NT2/D1 (cell line): ENCODE data around the gene PGAP3.

Source experiments
- SUZ12 ChIP-seq: IDR thresholded peaks from 2 replicates; pipeline ENCODE4 v1.6.1; 2011; ENCODE audit not compliant: insufficient read length, insufficient read depth; ENCODE audit errors: extremely low read depth
- YY1 ChIP-seq: IDR thresholded peaks from 2 replicates; pipeline ENCODE4 v1.6.1; 2011; ENCODE audit not compliant: insufficient read length, insufficient read depth
- ZNF274 ChIP-seq: IDR thresholded peaks from 2 replicates; pipeline ENCODE4 v1.6.1; 2011; ENCODE audit warnings: mild to moderate bottlenecking, low read depth, low read length

- TF ChIP-seq ZNF274 (no peak), SUZ12 (no peak), YY1 (no peak)
These were observed 28.4 kb downstream of the PGAP3 start for GRCh38 chr17:39659279-39660010.
